Measurements from ENCODE around the gene COX7C.
"Not testable (repeated sequence)": the region's sequence is repeated elsewhere in the genome, so short reads cannot be mapped to it uniquely, and the experiment has no call there.

Gene COX7C, protein sequence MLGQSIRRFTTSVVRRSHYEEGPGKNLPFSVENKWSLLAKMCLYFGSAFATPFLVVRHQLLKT

DNA sequence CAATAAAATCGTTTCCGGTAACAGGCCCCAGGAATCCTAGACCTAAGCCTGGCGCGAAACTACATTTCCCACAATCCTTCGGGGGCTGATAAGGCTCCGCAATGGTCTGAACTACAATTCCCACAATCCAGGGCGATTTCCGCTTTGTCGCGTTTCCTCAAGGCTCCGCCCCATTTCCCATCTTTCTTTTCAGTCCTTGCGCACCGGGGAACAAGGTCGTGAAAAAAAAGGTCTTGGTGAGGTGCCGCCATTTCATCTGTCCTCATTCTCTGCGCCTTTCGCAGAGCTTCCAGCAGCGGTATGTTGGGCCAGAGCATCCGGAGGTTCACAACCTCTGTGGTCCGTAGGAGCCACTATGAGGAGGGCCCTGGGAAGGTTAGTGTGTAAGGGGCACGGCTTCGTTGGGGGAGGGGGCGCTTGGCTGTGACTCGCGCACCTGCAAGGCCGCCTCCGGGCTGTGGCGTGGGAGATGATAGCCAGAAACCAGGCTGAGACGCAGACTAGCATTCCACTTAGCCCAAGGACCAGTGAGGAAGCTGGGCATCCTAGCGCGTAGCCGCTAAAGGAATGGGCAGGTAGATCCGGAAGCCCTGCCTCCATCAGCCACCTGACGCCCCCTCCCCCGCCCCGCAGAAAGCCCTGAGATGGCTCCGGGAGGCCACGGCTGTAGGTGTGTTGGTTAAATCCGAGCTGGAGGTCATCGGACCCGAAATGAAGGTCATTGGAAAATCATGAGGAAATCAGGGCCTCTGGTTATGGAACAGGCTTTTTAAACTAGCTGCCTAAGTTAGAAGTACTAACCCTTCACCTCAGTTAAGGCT is at the start of gene COX7C:
Gene COX7C (plus strand): TSS at position 186 of the 821 bp plus-strand sequence. CDS start 115 bp downstream, at position 301.
- Histone ChIP-seq H3K27ac (peak within 1 kb of the TSS; percentile 23 to 96 (median 91)), H3K4me3 (peak within 1 kb of the TSS; percentile 75 to 99 (median 95))

DNA sequence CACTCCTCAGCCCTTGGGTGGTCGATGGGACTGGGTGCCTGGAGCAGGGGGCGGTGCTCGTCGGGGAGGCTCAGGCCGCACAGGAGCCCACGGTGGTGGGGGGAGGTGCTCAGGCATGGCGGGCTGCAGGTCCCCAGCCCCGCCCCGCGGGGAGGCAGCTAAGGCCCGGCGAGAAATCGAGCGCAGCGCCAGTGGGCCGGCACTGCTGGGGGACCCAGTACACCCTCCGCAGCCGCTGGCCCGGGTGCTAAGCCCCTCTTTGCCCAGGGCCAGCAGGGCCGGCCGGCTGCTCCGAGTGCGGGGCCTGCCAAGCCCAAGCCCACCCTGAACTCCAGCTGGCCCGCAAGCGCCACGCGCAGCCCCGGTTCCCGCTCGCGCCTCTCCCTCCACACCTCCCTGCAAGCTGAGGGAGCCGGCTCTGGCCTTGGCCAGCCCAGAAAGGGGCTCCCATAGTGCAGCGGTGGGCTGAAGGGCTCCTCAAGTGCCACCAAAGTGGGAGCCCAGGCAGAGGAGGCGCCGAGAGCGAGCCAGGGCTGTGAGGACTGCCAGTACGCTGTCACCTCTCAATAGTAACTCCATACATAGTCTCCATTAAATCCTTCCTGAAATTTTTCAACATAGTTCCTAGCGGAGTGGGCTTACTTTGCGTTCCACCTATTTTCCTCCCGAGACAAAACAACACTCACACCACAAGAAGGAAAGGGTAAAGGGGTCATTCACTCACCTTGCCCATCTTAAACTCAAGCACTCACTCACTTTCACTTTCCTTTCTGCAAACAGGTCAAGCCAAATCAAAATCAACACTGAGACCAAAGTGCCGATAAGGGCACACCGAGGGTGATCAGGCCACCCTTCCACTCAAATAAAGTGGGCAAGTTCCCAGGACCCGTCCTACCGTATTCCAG is 48.0 kb upstream of the COX7C start:
- H3K27ac ChIP-seq, H3K4me3 ChIP-seq: not testable (repeated sequence)

DNA sequence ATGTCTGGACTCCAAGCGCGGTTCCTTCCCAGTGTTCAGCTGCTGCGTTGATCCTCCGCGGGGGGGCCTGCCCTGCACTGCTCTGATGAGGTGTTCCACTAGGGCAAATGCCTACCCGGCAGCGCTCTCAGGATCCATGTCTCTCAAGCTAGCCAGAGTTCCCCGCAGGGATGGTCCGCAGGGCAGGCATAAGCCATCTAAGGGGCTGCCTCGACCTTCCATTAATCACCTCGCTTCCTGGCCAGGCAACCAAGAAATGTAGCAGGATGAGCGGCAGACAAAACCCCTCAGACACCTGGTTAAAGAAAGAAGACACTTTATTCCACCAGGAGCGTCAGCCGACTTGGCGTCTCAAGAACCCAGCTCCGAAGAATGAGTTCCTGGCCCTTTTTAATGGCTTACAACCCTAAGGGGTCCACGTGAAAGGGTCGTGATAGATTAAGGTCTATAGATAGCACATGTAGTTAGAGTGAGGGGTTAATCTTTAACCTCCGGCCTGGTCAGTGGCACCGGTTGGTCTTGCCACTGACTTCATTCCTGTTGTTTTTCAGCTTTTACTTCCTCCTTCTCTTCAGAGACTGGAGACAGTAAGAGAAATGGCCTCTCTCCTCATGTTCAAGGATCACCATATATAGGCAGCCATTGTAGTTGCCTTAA is 47.2 kb upstream of the COX7C start:
- no peak overlapping the region for H3K4me3 ChIP-seq
- no peak overlapping the region for H3K27ac ChIP-seq

DNA sequence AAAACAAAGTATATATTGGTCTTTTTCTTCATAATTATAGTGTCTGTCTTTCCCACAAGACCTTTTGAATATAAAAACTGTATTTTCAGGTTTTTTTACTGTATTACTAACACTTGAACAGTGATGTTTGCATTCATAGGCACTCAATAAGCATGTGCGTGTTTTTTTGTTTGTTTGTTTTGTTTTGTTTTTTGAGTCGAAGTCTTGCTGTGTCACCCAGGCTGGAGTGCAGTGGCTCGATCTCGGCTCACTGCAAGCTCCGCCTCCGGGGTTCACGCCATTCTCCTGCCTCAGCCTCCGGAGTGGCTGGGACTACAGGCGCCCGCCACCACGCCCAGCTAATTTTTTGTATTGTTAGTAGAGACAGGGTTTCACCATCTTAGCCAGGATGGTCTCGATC is 46.6 kb upstream of the COX7C start:
- not testable (repeated sequence) for H3K4me3 ChIP-seq, H3K27ac ChIP-seq

DNA sequence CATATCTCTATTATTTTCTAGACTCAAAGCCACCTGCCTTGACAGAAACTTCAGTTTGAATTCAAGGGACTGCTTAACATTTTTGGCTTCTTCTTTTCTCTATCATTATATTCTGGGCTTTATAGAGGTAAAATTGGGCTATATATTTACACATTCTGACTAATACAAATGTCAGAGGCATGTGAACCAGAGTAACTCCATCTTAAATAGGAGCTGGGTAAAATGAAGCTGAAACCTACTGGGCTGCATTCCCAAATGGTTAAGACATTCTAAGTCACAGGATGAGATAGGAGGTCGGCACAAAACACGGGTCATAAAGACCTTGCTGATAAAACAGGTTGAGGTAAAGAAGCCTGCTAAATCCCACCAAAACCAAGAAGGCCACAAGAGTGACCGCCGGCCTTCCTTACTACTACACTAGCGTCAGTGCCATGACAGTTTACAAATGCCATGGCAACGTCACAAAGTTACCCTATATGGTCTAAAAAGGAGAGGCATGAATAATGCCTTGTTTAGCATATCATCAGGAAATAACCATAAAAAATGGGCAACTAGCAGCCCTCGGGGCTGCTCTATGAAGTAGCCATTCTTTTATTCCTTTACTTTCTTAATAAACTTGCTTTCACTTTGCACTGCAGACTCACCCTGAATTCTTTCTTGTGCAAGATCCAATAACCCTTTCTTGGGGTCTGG is 44.8 kb upstream of the COX7C start:
- H3K27ac ChIP-seq: no peak overlapping the region
- H3K4me3 ChIP-seq: no peak overlapping the region

DNA sequence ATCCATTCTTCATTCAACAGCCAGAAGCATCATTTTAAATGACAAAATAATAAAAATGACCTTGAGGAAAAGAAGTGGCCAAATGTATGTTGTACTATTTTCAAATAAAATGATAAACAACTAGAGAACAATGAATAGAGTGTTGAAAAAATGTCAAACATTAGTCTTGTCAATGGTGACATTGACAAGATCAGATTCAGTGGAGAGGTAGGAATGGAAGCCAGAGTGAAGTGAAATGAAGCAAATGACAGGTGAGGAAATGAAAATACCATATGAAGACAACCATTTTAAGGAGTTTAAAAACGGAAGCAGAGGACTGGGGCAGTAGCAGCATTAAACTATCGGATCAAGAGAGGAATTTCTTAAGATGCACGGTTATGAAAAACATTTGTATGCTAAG is 38.2 kb upstream of the COX7C start:
- Histone ChIP-seq H3K4me3 (no peak overlapping the region), H3K27ac (no peak overlapping the region)

DNA sequence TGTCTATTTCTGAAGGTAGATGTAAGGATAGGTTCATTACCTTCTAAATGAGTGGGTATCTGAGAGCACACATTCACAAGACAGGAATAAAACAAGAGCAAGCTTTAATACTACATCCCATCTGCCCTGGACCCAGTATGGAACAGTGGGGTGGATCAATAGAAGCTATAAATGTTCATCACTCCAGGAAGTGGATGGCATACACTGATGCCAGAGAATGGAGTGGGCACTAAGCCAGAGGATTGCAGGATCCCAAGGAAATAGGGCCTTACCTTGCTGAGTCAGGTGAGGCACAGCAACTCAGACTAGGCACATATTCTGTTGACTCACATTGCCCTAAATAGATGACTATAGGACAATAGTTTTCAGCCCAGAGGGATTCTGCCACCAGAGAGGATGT is 21.3 kb upstream of the COX7C start:
- Histone ChIP-seq H3K4me3 (no peak overlapping the region), H3K27ac (no peak overlapping the region)

DNA sequence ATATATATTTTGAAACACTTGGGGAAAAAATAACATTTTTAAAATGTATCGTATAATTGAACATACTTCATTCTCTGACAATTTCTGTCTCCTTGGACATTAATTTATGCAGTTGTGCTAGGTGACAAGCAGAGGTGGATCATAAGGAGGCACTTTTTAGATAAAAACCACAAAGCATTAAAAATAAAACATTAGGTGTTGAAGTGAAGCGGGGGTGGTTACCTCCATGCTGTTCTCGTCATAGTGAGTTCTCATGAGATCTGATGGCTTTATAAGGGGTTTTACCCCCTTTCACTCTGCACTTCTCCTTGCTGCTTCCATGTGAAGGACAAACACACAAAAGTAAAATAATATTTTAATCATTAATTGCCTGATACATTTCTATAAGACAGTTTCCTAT is 11.9 kb upstream of the COX7C start:
- Histone ChIP-seq H3K27ac (no peak overlapping the region), H3K4me3 (no peak overlapping the region)

DNA sequence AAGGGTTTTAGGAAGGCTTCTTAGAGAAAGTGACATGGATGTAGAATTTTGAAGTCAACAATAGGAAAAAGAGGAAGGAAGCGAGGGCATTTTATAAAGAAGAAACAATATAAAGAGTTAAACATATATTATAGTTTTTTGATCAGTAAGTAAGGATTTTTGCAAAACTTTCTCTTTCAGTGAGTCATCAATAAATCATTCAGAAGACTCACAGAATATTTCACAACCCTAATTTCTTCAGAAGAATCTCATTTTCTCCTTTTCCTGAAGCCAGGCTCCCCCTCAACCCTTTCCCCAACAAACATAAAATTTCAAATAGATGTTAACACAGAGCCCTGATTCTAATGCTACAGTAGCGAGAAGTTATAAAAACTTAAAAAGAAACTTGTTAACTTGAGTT is 4.3 kb upstream of the COX7C start:
- no peak overlapping the region for H3K4me3 ChIP-seq
- H3K27ac ChIP-seq: no peak overlapping the region

DNA sequence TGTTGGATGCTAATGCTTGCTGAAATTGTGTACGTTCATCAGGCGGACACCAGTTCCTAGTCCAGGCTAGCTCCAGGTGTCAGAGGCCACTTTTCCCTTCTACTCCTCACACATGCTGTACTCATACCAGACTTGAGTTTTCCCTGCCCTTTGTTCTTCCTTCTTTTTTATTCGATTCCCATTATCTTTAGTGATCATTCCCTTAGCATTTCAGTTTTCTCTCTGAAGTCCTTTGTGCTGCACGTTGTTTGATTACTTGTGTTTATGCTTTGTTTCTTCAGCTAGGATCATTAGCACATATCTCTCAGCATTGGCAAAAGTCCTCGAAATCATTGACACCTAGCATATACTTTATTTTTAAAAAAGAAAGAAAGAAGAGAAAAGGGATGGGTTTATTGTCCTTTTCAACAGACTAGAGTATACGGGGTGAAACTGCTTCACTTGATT is 409 bp upstream of the COX7C start:
- Histone ChIP-seq H3K27ac (peak overlapping the region in 2 of 21 experiments; percentile 93 to 96), H3K4me3 (peak overlapping the region in 2 of 7 experiments; percentile 95 to 99)

DNA sequence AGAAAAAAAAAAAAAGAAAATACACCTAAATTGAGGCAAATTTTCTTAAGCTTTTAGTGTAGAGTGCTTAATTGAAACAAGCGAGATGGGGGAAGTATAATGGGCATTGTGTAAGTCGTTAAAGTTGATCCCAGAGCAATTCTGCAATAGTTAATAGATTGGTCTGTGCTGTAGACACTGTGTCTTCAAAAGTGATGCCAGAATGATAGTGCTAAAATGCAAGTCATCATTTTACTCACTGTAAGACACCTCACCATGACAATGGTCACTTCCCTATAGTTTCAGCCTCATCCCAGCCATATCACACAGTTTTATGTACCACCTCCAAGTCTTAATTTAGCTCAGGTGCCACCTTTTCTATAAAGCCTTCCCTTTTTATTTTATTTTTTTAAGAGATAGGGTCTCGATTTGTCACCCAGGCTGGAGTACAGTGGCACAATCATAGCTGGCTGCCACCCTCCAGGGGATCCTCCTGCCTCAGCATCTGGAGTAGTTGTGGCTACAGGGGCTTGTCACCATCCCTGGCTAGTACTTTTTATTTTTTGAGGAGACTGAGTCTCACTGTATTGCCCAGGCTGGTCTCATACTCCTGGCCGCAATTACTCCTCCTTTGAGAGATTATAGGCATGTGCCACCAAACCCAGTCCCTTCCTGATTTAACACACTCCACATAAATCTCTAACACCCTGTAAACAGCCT is 6.2 kb downstream of the COX7C start:
- Histone ChIP-seq H3K27ac (no peak overlapping the region), H3K4me3 (no peak overlapping the region)

DNA sequence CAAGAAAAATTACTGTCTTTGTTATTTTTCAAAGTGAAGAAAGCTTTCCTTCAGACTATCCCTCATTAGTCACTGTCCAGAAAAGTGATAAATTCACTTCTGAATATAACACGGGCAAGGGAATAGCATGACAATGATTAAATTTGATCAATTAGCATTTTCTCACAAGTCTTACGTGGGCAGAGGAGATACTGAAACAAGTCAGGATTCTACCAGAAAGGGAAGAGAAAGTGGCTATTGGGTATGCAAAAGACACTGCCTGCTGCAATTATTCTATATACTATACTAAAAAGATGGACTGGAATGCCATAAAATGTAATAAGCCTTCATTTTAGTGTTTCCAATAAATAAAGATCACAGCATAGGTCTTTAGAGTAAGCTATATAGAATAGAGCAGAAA is 7.4 kb downstream of the COX7C start:
- Histone ChIP-seq H3K27ac (no peak overlapping the region), H3K4me3 (no peak overlapping the region)

DNA sequence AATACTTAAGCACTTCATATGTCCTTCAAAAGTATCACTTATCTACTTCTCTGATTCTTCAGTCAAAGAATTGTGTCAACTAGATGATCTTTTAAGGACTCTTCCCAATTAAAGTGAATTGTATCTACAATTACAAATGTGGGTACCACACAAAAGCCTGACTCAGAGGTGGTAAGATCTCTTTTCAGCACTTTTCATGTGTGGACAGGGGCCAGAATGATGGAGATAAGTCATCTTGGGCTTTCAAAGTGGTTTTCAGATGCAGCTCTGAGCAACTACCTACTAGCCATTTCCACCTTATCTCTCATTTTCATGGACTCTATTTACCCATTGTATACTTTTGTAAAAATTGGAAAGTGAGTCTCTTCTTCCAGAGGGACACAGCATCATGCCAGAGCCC is 8.4 kb downstream of the COX7C start:
- H3K4me3 ChIP-seq: no peak overlapping the region
- H3K27ac ChIP-seq: no peak overlapping the region

DNA sequence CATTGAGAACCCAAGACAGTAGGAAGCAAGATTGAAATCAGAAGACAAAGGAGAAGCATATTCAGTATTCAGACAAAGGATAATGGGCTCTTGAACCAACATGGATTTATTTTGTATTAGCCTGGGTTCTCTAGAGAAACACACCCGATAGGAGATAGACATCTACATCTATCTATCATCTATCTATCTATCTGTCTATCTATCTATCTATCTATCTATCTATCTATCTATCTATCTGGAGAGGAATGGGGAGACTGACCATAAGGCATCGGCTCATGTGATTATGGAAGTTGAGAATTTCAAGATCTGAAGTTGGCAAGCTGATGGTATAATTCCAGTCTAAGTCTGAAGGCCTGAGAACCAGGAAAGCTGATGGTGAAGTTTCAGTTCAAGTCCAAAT is 13.4 kb downstream of the COX7C start:
- no peak overlapping the region for H3K27ac ChIP-seq

DNA sequence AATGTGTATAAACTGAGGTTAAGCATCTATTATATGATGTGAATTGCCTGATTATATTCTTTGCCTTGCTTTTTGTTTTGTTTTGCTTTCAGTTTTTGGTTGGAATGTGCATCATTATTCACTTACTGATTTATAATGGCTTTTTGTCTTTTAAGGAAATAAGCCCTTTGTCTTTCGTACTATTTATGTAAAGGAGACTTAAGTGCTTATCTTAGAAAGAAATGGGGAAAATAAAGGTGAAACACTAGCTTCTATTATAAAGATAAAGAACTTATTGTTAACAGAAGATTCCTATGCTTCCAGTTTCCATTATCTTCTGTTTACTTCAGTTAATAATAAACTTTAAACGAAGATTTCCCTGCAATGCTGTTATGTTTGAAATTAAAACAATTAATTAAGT is 23.3 kb downstream of the COX7C start:
- H3K27ac ChIP-seq: no peak overlapping the region
- no peak overlapping the region for H3K4me3 ChIP-seq

More for the DNA sequence above, 13.4 kb downstream of the COX7C start:
- no peak overlapping the region for H3K4me3 ChIP-seq

DNA sequence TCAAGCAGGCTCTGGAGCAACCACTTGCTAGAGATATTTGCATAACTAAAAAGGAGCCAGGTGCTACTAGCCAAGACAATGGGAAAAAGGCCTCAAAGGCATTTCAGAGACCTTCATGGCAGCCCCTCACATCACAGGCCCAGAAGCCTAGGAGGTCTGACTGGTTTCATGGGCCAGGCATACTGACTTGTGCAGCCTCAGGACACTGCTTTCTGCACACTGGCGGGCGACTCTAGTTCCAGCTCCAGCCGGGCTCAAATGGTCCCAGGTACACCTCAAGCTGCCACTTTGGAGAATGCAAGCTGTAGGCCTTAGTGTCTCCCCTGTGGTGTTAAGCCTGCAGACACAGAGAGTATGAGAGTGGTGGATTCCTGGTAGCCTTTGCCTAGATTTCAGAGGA is 27.1 kb downstream of the COX7C start:
- Histone ChIP-seq H3K4me3 (no peak overlapping the region), H3K27ac (no peak overlapping the region)

DNA sequence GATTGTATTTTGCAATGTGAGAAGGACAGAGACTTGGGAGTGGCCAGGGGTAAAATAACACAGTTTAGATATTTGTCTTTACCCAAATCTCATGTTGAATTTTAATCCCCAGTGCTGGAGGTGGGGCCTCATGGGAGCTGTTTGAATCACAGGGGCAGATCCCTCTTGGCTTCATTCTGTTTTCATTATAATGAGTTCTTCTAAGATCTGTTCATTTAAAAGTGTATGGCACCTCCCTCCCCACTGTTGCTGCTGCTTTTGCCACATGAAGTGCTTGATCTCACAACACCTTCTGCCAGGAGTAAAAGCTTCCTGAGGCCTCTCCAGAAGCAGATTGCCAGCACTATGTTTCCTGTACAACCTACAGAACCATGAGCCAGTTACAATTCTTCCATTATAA is 28.1 kb downstream of the COX7C start:
- no peak overlapping the region for H3K4me3 ChIP-seq
- no peak overlapping the region for H3K27ac ChIP-seq

DNA sequence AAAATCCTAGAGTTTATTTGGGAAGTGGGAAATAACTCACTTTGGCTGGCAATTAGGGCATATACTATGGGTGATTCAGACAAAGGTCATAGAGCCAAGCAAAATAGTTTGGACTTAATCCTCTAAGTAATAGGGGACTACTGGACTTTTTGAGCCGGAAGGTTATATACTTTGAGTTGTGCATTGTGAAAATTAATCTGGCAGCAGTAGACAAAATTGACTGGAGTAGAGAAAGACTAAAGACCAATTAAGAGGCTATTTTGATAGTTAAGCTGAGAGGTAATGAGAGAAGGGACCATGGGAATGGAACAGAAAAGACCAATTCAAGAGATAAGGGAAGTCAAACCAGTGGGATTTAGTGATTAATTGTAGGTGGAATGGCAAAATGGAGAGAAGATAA is 28.9 kb downstream of the COX7C start:
- Histone ChIP-seq H3K27ac (no peak overlapping the region), H3K4me3 (no peak overlapping the region)
